HepG2 (cell line): ENCODE measurements around the gene METTL1.

Experiments
- CTCF ChIP-seq: sonication (generic); formaldehyde crosslinking; IDR thresholded peaks from 2 replicates; pipeline ENCODE4 v1.5.0; 2020; ENCODE audit warnings: mild to moderate bottlenecking, missing genetic modification reagents, moderate library complexity
- MNT ChIP-seq: fragments of 450-650 bp; IDR thresholded peaks from 2 replicates; pipeline ENCODE4 v1.6.1; 2016
- POLR2G ChIP-seq: fragments of 200-400 bp; formaldehyde crosslinking; IDR thresholded peaks from 2 replicates; pipeline ENCODE4 v1.6.1; 2018; ENCODE audit warnings: mild to moderate bottlenecking, low read depth, low read length, moderate library complexity
- SMARCE1 ChIP-seq: fragments of 450-650 bp; IDR thresholded peaks from 2 replicates; pipeline ENCODE4 v1.6.1; 2017; ENCODE audit warnings: borderline replicate concordance
- TARDBP ChIP-seq: sonication (generic); formaldehyde crosslinking; IDR thresholded peaks from 2 replicates; pipeline ENCODE4 v1.8.0; 2022; ENCODE audit warnings: mild to moderate bottlenecking, missing genetic modification reagents
- ZBTB4 ChIP-seq: sonication (generic); formaldehyde crosslinking; IDR thresholded peaks from 2 replicates; pipeline ENCODE4 v1.4.0; 2020; ENCODE audit warnings: missing genetic modification reagents, mild to moderate bottlenecking, borderline replicate concordance
- ZNF251 ChIP-seq: sonication (generic); formaldehyde crosslinking; IDR thresholded peaks from 2 replicates; pipeline ENCODE4 v1.9.0; 2021; ENCODE audit warnings: mild to moderate bottlenecking, missing genetic modification reagents

- TF ChIP-seq CTCF (CRISPR knock-in tag) (no peak), MNT (no peak), ZNF251 (CRISPR knock-in tag) (no peak), SMARCE1 (no peak), TARDBP (no peak), POLR2G (no peak), ZBTB4 (CRISPR knock-in tag) (no peak)
Measured at GRCh38 chr12:57719777-57720605, 51.9 kb downstream of the METTL1 start.
